Measurements from ENCODE around the gene SMARCA1.
"Not testable (repeated sequence)": the region's sequence is repeated elsewhere in the genome, so short reads cannot be mapped to it uniquely, and the experiment has no call there.

SMARCA1 gene

DNA sequence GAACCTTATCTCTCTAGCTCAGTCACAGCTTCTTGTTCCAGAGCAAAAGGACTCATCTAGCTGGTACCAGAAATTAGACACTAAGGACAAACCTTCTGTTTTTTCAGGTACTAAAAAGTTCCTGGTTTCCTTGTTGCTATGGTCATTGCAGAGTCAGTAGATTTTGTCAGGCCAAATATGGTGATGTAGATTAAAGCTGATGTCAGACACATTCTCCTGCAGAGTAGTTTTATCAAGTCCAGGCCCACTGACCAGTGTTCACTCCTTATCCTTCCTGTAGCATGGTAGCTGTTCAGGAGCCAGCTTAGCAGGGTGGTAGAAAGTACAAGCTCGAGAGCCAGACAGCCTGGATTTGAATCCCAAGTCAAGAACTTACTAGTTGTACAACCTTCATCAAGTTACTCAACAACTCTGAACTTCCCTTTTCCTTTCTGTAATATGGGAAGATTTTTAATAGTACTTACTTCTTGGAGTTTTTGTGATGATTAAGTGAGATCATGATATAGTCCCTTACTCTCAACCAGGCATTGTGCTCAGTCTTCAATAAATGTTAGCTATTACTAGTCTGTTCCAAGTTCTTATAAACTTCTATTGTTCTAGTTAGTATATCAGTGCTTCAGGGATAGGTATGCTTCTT is 34.7 kb upstream of the SMARCA1 start:
- TF ChIP-seq, protein P1, sequence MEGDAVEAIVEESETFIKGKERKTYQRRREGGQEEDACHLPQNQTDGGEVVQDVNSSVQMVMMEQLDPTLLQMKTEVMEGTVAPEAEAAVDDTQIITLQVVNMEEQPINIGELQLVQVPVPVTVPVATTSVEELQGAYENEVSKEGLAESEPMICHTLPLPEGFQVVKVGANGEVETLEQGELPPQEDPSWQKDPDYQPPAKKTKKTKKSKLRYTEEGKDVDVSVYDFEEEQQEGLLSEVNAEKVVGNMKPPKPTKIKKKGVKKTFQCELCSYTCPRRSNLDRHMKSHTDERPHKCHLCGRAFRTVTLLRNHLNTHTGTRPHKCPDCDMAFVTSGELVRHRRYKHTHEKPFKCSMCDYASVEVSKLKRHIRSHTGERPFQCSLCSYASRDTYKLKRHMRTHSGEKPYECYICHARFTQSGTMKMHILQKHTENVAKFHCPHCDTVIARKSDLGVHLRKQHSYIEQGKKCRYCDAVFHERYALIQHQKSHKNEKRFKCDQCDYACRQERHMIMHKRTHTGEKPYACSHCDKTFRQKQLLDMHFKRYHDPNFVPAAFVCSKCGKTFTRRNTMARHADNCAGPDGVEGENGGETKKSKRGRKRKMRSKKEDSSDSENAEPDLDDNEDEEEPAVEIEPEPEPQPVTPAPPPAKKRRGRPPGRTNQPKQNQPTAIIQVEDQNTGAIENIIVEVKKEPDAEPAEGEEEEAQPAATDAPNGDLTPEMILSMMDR (conservative IDR thresholded peaks at IDR 0.05) = no peak
- H3K27ac ChIP-seq = no peak overlapping the region

DNA sequence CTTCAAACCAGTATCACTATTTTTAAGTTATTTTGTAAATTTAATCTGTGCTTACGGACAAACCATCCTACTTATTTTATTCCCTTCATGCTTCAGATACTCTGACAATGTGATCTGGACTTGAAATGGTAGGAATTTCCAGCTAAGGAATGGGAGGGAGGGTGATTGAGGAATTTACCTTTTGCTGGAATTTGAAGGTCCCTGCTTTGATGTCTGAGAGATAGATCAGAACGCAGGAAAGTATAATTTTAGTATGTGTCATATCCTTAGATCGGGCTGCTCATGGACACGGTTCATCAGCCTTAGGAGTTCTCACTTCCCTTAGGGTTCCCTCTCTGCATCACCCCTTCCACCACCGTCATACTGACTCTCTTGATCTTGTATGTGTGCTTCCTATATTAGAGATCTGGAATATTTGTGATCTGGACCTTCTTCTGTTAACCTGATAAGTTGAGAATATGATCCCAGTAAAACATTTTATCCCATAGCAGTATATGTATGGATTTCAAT is 33.6 kb upstream of the SMARCA1 start:
- TF ChIP-seq, protein P1 (conservative IDR thresholded peaks at IDR 0.05) = no peak

DNA sequence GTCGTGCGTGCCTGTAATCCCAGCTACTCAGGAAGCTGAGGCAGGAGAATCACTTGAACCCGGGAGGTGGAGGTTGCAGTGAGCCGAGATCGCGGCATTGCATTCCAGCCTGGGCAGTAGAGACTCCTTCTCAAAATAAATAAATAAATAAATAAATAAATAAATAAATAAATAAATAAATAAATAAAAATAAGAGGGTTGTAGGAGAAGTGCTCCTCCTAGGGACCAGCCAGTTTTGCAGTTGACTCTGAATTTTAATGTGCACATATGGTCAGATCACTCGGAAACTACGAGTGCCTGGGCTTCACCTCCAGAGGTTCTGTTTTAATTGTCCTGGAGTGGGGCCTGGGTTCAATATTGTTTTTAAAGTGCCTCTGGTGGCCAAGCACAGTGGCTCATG is 31.5 kb upstream of the SMARCA1 start:
- H3K27ac ChIP-seq = not testable (repeated sequence)

More for the DNA sequence above, 33.6 kb upstream of the SMARCA1 start:
- no peak overlapping the region for H3K27ac ChIP-seq

DNA sequence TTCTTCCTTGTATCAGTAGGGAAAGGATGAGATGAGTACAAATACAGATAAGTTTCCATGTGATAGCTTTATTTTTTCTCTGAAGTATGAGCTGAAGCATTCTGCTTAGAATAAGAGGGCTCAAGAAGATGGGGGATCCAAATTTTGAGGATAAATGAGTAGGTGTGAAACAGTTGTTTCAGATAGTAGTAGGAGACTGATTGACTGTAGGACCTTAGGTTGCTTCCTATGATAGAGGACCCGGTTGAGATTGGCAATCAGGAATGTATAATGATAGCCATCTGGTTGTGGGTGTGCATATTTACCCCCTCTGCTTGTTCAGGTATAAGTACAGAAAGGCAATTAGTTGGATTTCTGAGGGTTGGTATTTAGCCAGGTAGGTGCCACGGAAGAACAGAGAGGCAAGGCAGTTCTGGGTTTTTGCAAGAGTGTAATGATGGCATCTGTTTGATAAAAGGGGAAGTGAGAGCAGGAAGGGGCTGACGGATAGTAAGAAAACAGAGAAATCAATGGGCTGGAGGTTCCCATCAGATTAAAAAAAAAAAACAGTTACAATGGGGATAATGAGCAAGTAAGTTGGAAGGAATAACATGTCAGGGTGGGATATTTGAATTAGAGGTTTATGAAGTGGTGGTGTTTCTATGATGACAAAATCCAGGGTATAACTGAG is 30.5 kb upstream of the SMARCA1 start:
- H3K27ac ChIP-seq = no peak overlapping the region
- TF ChIP-seq, protein P1 (conservative IDR thresholded peaks at IDR 0.05) = no peak

DNA sequence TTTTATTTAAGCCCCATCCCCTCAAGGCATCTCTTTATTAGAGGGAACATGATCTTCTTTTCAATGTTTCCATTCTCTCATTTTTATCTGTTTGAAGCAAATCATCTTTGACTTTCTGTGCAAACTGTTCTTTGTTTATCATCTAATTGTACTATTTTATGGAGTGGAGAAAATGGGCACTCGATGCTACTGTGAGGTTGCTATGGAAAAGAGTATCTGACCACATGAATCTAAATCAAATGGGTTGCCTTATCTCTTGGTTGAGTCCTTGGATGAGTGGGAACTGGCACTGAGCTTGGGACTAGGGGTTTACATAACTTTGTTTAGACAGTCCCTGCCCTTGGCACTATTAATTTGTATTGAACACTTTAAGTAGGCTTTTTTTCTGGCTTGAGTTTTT is 25.8 kb upstream of the SMARCA1 start:
- TF ChIP-seq, protein P1 (conservative IDR thresholded peaks at IDR 0.05) = no peak
- H3K27ac ChIP-seq = peak overlapping the region; percentile 78

DNA sequence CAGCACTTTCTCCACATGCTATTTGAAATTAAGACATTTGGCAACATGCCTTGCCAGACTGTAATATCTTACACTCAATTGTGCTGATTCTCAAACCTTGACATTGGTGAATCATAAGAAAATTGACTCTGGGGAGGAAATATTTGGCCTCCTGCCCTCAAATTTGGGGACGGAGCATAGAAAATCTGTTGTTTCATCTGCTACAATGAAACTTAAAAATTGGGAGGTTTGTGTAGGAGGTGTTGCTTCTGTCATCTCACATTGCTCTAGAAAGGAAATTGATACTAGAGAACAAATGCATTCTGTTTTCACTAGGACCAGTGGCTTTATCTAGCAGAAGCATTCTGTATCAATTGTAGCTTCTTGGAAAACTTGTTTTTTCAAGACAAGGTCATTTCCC is 22.1 kb upstream of the SMARCA1 start:
- no peak overlapping the region for H3K27ac ChIP-seq
- TF ChIP-seq, protein P1 (conservative IDR thresholded peaks at IDR 0.05) = no peak

DNA sequence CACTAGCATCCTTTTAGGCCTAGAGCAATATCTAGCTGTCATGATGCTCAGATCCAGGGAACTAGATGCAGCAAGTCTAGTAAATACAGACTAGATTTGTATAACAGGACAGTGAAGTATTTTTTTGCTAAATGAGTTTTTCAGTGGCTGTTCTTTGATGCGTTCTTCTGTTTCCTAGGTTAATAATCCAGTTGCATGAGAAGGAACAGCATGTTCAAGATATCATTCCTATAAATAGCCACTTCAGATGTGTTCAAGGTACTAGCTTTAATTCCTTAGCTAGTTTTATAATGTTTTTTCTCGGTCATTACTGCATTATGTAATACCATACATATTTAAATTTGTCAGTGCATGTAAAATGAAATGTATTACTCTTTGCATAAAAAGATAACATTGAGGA is 21.5 kb upstream of the SMARCA1 start:
- H3K27ac ChIP-seq = no peak overlapping the region
- TF ChIP-seq, protein P1 (conservative IDR thresholded peaks at IDR 0.05) = no peak

DNA sequence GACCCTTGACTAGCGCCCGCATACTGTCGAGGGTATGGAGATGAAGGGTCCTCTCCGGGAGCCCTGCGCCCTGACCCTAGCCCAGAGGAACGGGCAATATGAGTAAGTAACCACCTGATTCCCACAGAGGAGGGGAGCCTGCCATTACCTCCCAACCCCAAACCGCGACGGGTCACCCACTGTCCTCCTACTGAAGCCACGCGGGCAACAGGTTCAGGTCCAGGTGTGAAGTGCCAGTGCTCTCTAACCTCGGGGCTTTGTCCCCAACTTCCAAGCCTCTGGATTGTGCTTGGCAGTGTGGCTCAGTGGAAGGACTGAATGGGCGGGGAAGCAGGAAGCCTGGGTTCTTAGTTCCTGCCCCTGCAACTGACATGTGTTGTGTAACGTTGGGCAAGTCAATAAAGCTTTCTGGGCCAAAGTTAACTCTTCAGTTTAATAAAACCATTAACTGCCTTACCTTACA is 17.5 kb upstream of the SMARCA1 start:
- TF ChIP-seq, protein P1 (conservative IDR thresholded peaks at IDR 0.05) = no peak
- peak overlapping the region; percentile 75 for H3K27ac ChIP-seq
